HepG2 (cell line): Measurements from ENCODE around the gene RNF150. TPM values are rescaled to one million over a fixed set of nuclear protein-coding genes. Genes with fewer than 3 reads are reported as not detected.

Source experiments
- ATAC-seq: fragments of 200-7000 bp; cut with Tn5 transposase; 3 replicates; pipeline ENCODE4 v1.9.1; 2020; ENCODE audit warnings: mild to moderate bottlenecking, moderate library complexity
- BruUV-seq: library from RNA; stranded (reverse); fragments of 400-500 nt; replicated peaks from 2 replicates; lab custom pipeline; 2021; lab: Mats Ljungman, UMichigan
- CTCF ChIA-PET: fragments of 300-600 bp; formaldehyde crosslinking; extraction: SDS; loops from one replicate; lab custom pipeline; 2021; ENCODE audit warnings: low total read pairs, inconsistent platforms, low intra/inter-chr PET ratio; lab: Yijun Ruan, JAX
- POLR2A ChIA-PET: fragments of 350-600 bp; sonication (Branson Sonifier 250); formaldehyde crosslinking; loops from one replicate; lab custom pipeline; 2020; ENCODE audit warnings: antibody characterized with exemption, inconsistent platforms; lab: Yijun Ruan, JAX
- DNase-seq: peaks from one replicate; pipeline ENCODE4 v3.0.0-alpha.2; 2015; ENCODE audit warnings: low spot score
- FAIRE-seq: peaks from 3 replicates; lab custom pipeline; 2011; peaks lifted over from hg19 to GRCh38; lab: Jason Lieb, UNC
- H2AFZ ChIP-seq: one replicate; pipeline ENCODE4 v1.6.1; 2011; ENCODE audit warnings: low read length, inconsistent platforms
- H3K27ac ChIP-seq: fragments of 300-600 bp; 3 replicates; pipeline ENCODE4 v1.8.0; 2011; ENCODE audit warnings: mixed run types, mild to moderate bottlenecking, mixed read lengths, low read length, inconsistent platforms; ENCODE audit not compliant: insufficient read depth; ENCODE audit errors: extremely low read length
- H3K27me3 ChIP-seq, 2 experiments: fragments of 200-600 bp in 1 of 2; 2 replicates in 1 of 2; 3 replicates in 1 of 2; pipeline versions ENCODE4 v1.6.0 to v1.8.0; 2011; ENCODE audit warnings: low read length in 2 of 2, mild to moderate bottlenecking in 2 of 2, moderate library complexity in 2 of 2, inconsistent platforms in 1 of 2; ENCODE audit not compliant: insufficient read depth in 2 of 2, control insufficient read depth in 1 of 2
- H3K36me3 ChIP-seq, 2 experiments: fragments of 200-600 bp in 1 of 2; replicated peaks in 1 of 2; 2 replicates in 1 of 2; 3 replicates in 1 of 2; pipeline versions ENCODE4 v1.5.1 to v1.8.0; 2011; ENCODE audit warnings: low read length in 2 of 2, inconsistent platforms in 1 of 2; ENCODE audit not compliant: insufficient read depth in 2 of 2, control insufficient read depth in 1 of 2
- H3K4me1 ChIP-seq: 2 replicates; pipeline ENCODE4 v1.5.1; 2012; ENCODE audit warnings: low read length, inconsistent platforms; ENCODE audit not compliant: insufficient read depth
- H3K4me2 ChIP-seq: 2 replicates; pipeline ENCODE4 v1.6.0; 2011; ENCODE audit warnings: low read depth, low read length, inconsistent platforms
- H3K4me3 ChIP-seq, 3 experiments: fragments of 200-600 bp in 1 of 3; sonication (generic), shearing (Covaris generic) in 1 of 3; replicated peaks in 1 of 3; 2 replicates each; pipeline ENCODE4 v1.5.1; 2011 to 2016; ENCODE audit warnings: low read length in 3 of 3, inconsistent platforms in 2 of 3, low read depth in 2 of 3, mild to moderate bottlenecking in 2 of 3, control low read depth in 1 of 3, mixed read lengths in 1 of 3; ENCODE audit not compliant: insufficient read depth in 1 of 3
- H3K79me2 ChIP-seq: one replicate; pipeline ENCODE4 v1.6.1; 2011; ENCODE audit warnings: low read length, inconsistent platforms; ENCODE audit not compliant: insufficient read depth
- H3K9ac ChIP-seq: 2 replicates; pipeline ENCODE4 v1.6.0; 2011; ENCODE audit warnings: mild to moderate bottlenecking, low read depth, low read length, inconsistent platforms; ENCODE audit not compliant: insufficient read depth
- H3K9me3 ChIP-seq: 2 replicates; pipeline ENCODE4 v1.5.1; 2012; ENCODE audit warnings: mild to moderate bottlenecking, low read length
- H4K20me1 ChIP-seq: 2 replicates; pipeline ENCODE4 v1.6.0; 2011; ENCODE audit warnings: inconsistent platforms, mild to moderate bottlenecking, low read length, moderate library complexity; ENCODE audit not compliant: insufficient read depth
- CTCF ChIP-seq: sonication (generic); formaldehyde crosslinking; IDR thresholded peaks from 2 replicates; pipeline ENCODE4 v1.5.0; 2020; ENCODE audit warnings: mild to moderate bottlenecking, missing genetic modification reagents, moderate library complexity
- EED ChIP-seq: sonication (generic); formaldehyde crosslinking; IDR thresholded peaks from 2 replicates; pipeline ENCODE4 v1.5.0; 2020; ENCODE audit warnings: mild to moderate bottlenecking, missing genetic modification reagents
- FOXO4 ChIP-seq: sonication (generic); formaldehyde crosslinking; conservative IDR thresholded peaks from 2 replicates; pipeline ENCODE4 v1.8.1; 2023; ENCODE audit warnings: missing genetic modification reagents
- IKZF4 ChIP-seq: sonication (generic); formaldehyde crosslinking; IDR thresholded peaks from 2 replicates; pipeline ENCODE4 v1.5.1; 2020; ENCODE audit warnings: borderline replicate concordance, mild to moderate bottlenecking, low read depth, missing genetic modification reagents; ENCODE audit errors: not compliant biosample characterization
- IRX3 ChIP-seq: sonication (generic); formaldehyde crosslinking; IDR thresholded peaks from 2 replicates; pipeline ENCODE4 v1.8.1; 2023; ENCODE audit warnings: mild to moderate bottlenecking, low read depth, missing genetic modification reagents, borderline replicate concordance
- RAD21 ChIP-seq: fragments of 450-650 bp; formaldehyde crosslinking; IDR thresholded peaks from 2 replicates; pipeline ENCODE4 v1.5.0; 2020; ENCODE audit warnings: mild to moderate bottlenecking
- SAFB2 ChIP-seq: sonication (generic); formaldehyde crosslinking; IDR thresholded peaks from 2 replicates; pipeline ENCODE4 v1.5.1; 2020; ENCODE audit warnings: missing genetic modification reagents, low read depth, mild to moderate bottlenecking, borderline replicate concordance
- SALL2 ChIP-seq: sonication (generic); formaldehyde crosslinking; IDR thresholded peaks from 2 replicates; pipeline ENCODE4 v1.8.1; 2023; ENCODE audit warnings: mild to moderate bottlenecking, missing genetic modification reagents, inconsistent platforms
- SRSF9 ChIP-seq: fragments of 200-400 bp; formaldehyde crosslinking; IDR thresholded peaks from 2 replicates; pipeline ENCODE4 v1.6.1; 2018; ENCODE audit warnings: borderline replicate concordance, mild to moderate bottlenecking, low read depth, low read length; ENCODE audit not compliant: insufficient read depth, poor library complexity, severe bottlenecking
- ZC3H13 ChIP-seq: sonication (generic); formaldehyde crosslinking; IDR thresholded peaks from 2 replicates; pipeline ENCODE4 v1.8.1; 2023; ENCODE audit warnings: mild to moderate bottlenecking, missing genetic modification reagents, moderate library complexity
- ZNF33A ChIP-seq: sonication (generic); formaldehyde crosslinking; IDR thresholded peaks from 2 replicates; pipeline ENCODE4 v1.5.1; 2020; ENCODE audit warnings: missing genetic modification reagents, mild to moderate bottlenecking, moderate library complexity, borderline replicate concordance
- ZSCAN31 ChIP-seq: sonication (generic); formaldehyde crosslinking; IDR thresholded peaks from 2 replicates; pipeline ENCODE4 v1.5.0; 2020; ENCODE audit warnings: low read depth, mild to moderate bottlenecking, missing genetic modification reagents
- WGBS: methylation state at CpG from one replicate; pipeline ENCODE4 v1.1.6; 2017; ENCODE audit warnings: low lambda C conversion rate; 5-methylcytosine and 5-hydroxymethylcytosine counted together
- in situ Hi-C: cut with HindIII; loops from 2 replicates; pipeline ENCODE4 v1.10.0; 2017; ENCODE audit warnings: low pct_unique_long_range_greater_than_20kb; ENCODE audit not compliant: extremely low pct_ligation_motif_present
- intact Hi-C: fragments of 100-400 bp; cut with micrococcal nuclease; formaldehyde crosslinking; loops from one replicate; pipeline ENCODE4 v1.10.0; 2022; ENCODE audit not compliant: unreplicated experiment
- polyA plus RNA-seq, 8 experiments: library from polyadenylated mRNA; depleted of rRNA in 3 of 8; stranded (reverse) in 7 of 8; unstranded in 1 of 8; fragments of >200 nt; fragmentation: Illumina TruSeq in 4 of 8; extraction: Trizol in 4 of 8; gene quantifications; 2 replicates each; pipeline versions ENCODE4 v1.2.1 to v1.2.3, GENCODE V29; 2011 to 2016; ENCODE audit warnings: low read depth in 4 of 8, missing spikeins in 1 of 8, mixed read lengths in 1 of 8; ENCODE audit not compliant: insufficient read depth in 1 of 8
- total RNA-seq, 5 experiments: library from RNA; depleted of rRNA; stranded (reverse); fragments of >200 nt; fragmentation: Illumina TruSeq; extraction: Trizol; gene quantifications; 2 replicates each; pipeline ENCODE4 v1.2.3, GENCODE V29; 2016; ENCODE audit warnings: low read depth in 1 of 5

Gene RNF150
- total and polyA plus RNA-seq, 2 of the 13 experiments (the other 11 are each of a cell fraction or from before 2014, with no cell fraction given) = 0.02 to 0.03 TPM

- 32% methylated on average over 7 of the region's 7 CpGs for WGBS
- in situ Hi-C loops = loop anchor here (5.0 kb wide), 1 partner anchor 271 kb away; the partner anchor contains the start of gene RNF150
- Histone ChIP-seq H4K20me1 (no peaks in the 10 kb centered on the region), H3K36me3 (no peaks in the 10 kb centered on the region), H3K27ac (no peak overlapping the region), H3K4me3 (no peak overlapping the region), H3K9ac (no peak overlapping the region), H3K4me1 (no peaks in the 10 kb centered on the region), H3K79me2 (no peaks in the 10 kb centered on the region), H3K27me3 (0 out of 5 replicates have a peak, but pooled peaks cover 0 to 20% of the 10 kb centered on the region in 2 experiments), H2AFZ (no peak overlapping the region), H3K4me2 (no peak overlapping the region), H3K9me3 (no peaks in the 10 kb centered on the region)
- BruUV-seq = no TSS peak
- intact Hi-C loops = loop anchor here (1.0 kb wide), 2 partner anchors 23 to 272 kb away; partner anchors contain the start of gene RNF150
- CTCF ChIA-PET = interaction anchor here (1.3 to 3.5 kb wide), 2 partner anchors 23 to 272 kb away, joined by 10 to 35 read pairs; partner anchors contain the start of gene RNF150
- POLR2A ChIA-PET = no interaction called here
- peak; percentile 73 for ATAC-seq
- peak; percentile 60 for DNase-seq
- peak; percentile 95 for FAIRE-seq
- TF ChIP-seq ZNF33A (CRISPR knock-in tag) (no peak), CTCF (CRISPR knock-in tag) (peak; percentile 83), SALL2 (CRISPR knock-in tag) (no peak), IRX3 (CRISPR knock-in tag) (no peak), ZC3H13 (CRISPR knock-in tag) (no peak), RAD21 (CRISPR knock-in tag) (peak; percentile 32; the same call in 1 of the 2 replicates), IKZF4 (CRISPR knock-in tag) (no peak), EED (no peak), FOXO4 (CRISPR knock-in tag) (no peak), ZSCAN31 (CRISPR knock-in tag) (no peak), SAFB2 (CRISPR knock-in tag) (no peak), SRSF9 (no peak)
Measured at GRCh38 chr4:140861359-140862176, 271.7 kb downstream of the RNF150 start.
